H9 (cell line): ENCODE results near the gene PPP1CA. TPM values are rescaled to one million over a fixed set of nuclear protein-coding genes. Genes with fewer than 3 reads are reported as not detected.

Source experiments
- DNase-seq: peaks from one replicate; pipeline ENCODE4 v3.0.0-alpha.2; 2017
- H2AFZ ChIP-seq: one replicate; pipeline ENCODE4 v1.6.1; 2013; ENCODE audit warnings: mild to moderate bottlenecking, low read length, control low read depth, moderate library complexity
- H2AK5ac ChIP-seq: 2 replicates; pipeline ENCODE4 v1.6.1; 2013; ENCODE audit warnings: low read length, control low read depth, mixed read lengths; ENCODE audit not compliant: insufficient read length
- H2BK120ac ChIP-seq: one replicate; pipeline ENCODE4 v1.6.1; 2013; ENCODE audit warnings: low read depth, mild to moderate bottlenecking, low read length, control low read depth, inconsistent platforms; ENCODE audit not compliant: poor library complexity, severe bottlenecking
- H2BK12ac ChIP-seq: 2 replicates; pipeline ENCODE4 v1.6.1; 2013; ENCODE audit warnings: low read length, control low read depth, mixed read lengths, low read depth; ENCODE audit not compliant: insufficient read length
- H2BK15ac ChIP-seq: 2 replicates; pipeline ENCODE4 v1.6.1; 2013; ENCODE audit warnings: low read depth, low read length, control low read depth
- H2BK20ac ChIP-seq: one replicate; pipeline ENCODE4 v1.6.1; 2013; ENCODE audit warnings: low read depth, mild to moderate bottlenecking, low read length, control low read depth, inconsistent platforms; ENCODE audit not compliant: poor library complexity, severe bottlenecking
- H2BK5ac ChIP-seq: 2 replicates; pipeline ENCODE4 v1.6.1; 2013; ENCODE audit warnings: low read length, control low read depth, mixed read lengths; ENCODE audit not compliant: insufficient read length
- H3K14ac ChIP-seq: 2 replicates; pipeline ENCODE4 v1.6.1; 2013; ENCODE audit warnings: low read length, control low read depth; ENCODE audit not compliant: insufficient read depth
- H3K18ac ChIP-seq: 2 replicates; pipeline ENCODE4 v1.6.1; 2013; ENCODE audit warnings: low read depth, mild to moderate bottlenecking, mixed read lengths, low read length, control low read depth; ENCODE audit not compliant: insufficient read length
- H3K23ac ChIP-seq: 2 replicates; pipeline ENCODE4 v1.6.1; 2013; ENCODE audit warnings: low read length, control low read depth, mixed read lengths, low read depth; ENCODE audit not compliant: insufficient read length
- H3K23me2 ChIP-seq: 2 replicates; pipeline ENCODE4 v1.6.1; 2013; ENCODE audit warnings: low read depth, mild to moderate bottlenecking, mixed read lengths, low read length, control low read depth; ENCODE audit not compliant: insufficient read length, poor library complexity, severe bottlenecking
- H3K27ac ChIP-seq: 2 replicates; pipeline ENCODE4 v1.5.1; 2013; ENCODE audit warnings: low read length, control low read depth, mixed read lengths, low read depth; ENCODE audit not compliant: insufficient read length
- H3K27me3 ChIP-seq: 2 replicates; pipeline ENCODE4 v1.6.1; 2013; ENCODE audit warnings: low read length, control low read depth, inconsistent platforms; ENCODE audit not compliant: insufficient read depth
- H3K4ac ChIP-seq: 2 replicates; pipeline ENCODE4 v1.6.1; 2013; ENCODE audit warnings: low read depth, mild to moderate bottlenecking, control low read depth, inconsistent platforms, low read length, moderate library complexity
- H3K4me1 ChIP-seq: 2 replicates; pipeline ENCODE4 v1.6.1; 2013; ENCODE audit warnings: low read length, control low read depth, inconsistent platforms; ENCODE audit not compliant: insufficient read depth
- H3K4me2 ChIP-seq: 2 replicates; pipeline ENCODE4 v1.6.1; 2013; ENCODE audit warnings: low read length, control low read depth, mixed read lengths; ENCODE audit not compliant: insufficient read length, insufficient read depth
- H3K56ac ChIP-seq: 2 replicates; pipeline ENCODE4 v1.6.1; 2013; ENCODE audit warnings: low read depth, mild to moderate bottlenecking, mixed read lengths, low read length, control low read depth; ENCODE audit not compliant: insufficient read length
- H3K79me1 ChIP-seq: 2 replicates; pipeline ENCODE4 v1.6.1; 2013; ENCODE audit warnings: low read depth, mild to moderate bottlenecking, moderate library complexity, low read length, control low read depth, inconsistent platforms; ENCODE audit not compliant: insufficient read depth, poor library complexity, severe bottlenecking
- H3K79me2 ChIP-seq: 2 replicates; pipeline ENCODE4 v1.6.1; 2013; ENCODE audit warnings: low read length, control low read depth, inconsistent platforms; ENCODE audit not compliant: insufficient read depth
- H3K9ac ChIP-seq: 2 replicates; pipeline ENCODE4 v1.6.1; 2013; ENCODE audit warnings: low read length, control low read depth, mixed read lengths; ENCODE audit not compliant: insufficient read length; ENCODE audit errors: extremely low read depth
- H3K9me3 ChIP-seq: one replicate; pipeline ENCODE4 v1.6.1; 2013; ENCODE audit warnings: low read depth, low read length, inconsistent platforms; ENCODE audit not compliant: control insufficient read depth
- H3T11ph ChIP-seq: one replicate; pipeline ENCODE4 v1.6.1; 2013; ENCODE audit warnings: mild to moderate bottlenecking, low read length, control low read depth, inconsistent platforms
- H4K20me1 ChIP-seq: one replicate; pipeline ENCODE4 v1.6.1; 2013; ENCODE audit not compliant: control insufficient read depth, insufficient read length, insufficient read depth
- H4K5ac ChIP-seq: 2 replicates; pipeline ENCODE4 v1.6.1; 2013; ENCODE audit warnings: low read depth, mild to moderate bottlenecking, mixed read lengths, low read length, control low read depth; ENCODE audit not compliant: insufficient read length
- H4K8ac ChIP-seq: replicated peaks from 2 replicates; pipeline ENCODE4 v1.6.1; 2013; ENCODE audit warnings: low read length, control low read depth, mixed read lengths, low read depth; ENCODE audit not compliant: insufficient read length
- H4K91ac ChIP-seq: 2 replicates; pipeline ENCODE4 v1.6.1; 2013; ENCODE audit warnings: low read depth, mild to moderate bottlenecking, moderate library complexity, mixed read lengths, low read length, control low read depth; ENCODE audit not compliant: insufficient read length
- H3K27ac Mint-ChIP-seq, 3 experiments: 2 replicates in 2 of 3; 3 replicates in 1 of 3; pipeline ENCODE4 v1.8.0; 2020 to 2021; ENCODE audit warnings: mixed read lengths in 3 of 3, mild to moderate bottlenecking in 1 of 3, moderate library complexity in 1 of 3
- H3K27me3 Mint-ChIP-seq: 2 replicates; pipeline ENCODE4 v1.8.0; 2021; ENCODE audit warnings: low read depth, mild to moderate bottlenecking, moderate library complexity, mixed read lengths
- H3K36me3 Mint-ChIP-seq, 3 experiments: 2 replicates in 2 of 3; 3 replicates in 1 of 3; pipeline ENCODE4 v1.8.0; 2020 to 2021; ENCODE audit warnings: low read depth in 3 of 3, mixed read lengths in 3 of 3; ENCODE audit not compliant: insufficient read depth in 1 of 3
- H3K4me1 Mint-ChIP-seq, 2 experiments: 2 replicates each; pipeline ENCODE4 v1.8.0; 2020; ENCODE audit warnings: mixed read lengths in 2 of 2
- H3K4me3 Mint-ChIP-seq, 2 experiments: 2 replicates in 1 of 2; 3 replicates in 1 of 2; pipeline ENCODE4 v1.8.0; 2020 to 2021; ENCODE audit warnings: mild to moderate bottlenecking in 2 of 2, mixed read lengths in 2 of 2, moderate library complexity in 1 of 2
- H3K9me3 Mint-ChIP-seq, 2 experiments: 2 replicates in 1 of 2; 3 replicates in 1 of 2; pipeline ENCODE4 v1.8.0; 2020; ENCODE audit warnings: mild to moderate bottlenecking in 2 of 2, mixed read lengths in 2 of 2, moderate library complexity in 1 of 2
- WGBS: extraction: QIAGEN DNeasy Blood & Tissue Kit; methylation state at CpG from one replicate; pipeline ENCODE4 v1.1.7; 2013; ENCODE audit warnings: missing lambda C conversion rate, low lambda C conversion rate, mixed read lengths; ENCODE audit not compliant: insufficient read length; ENCODE audit errors: extremely low coverage; 5-methylcytosine and 5-hydroxymethylcytosine counted together
- total RNA-seq: library from RNA; stranded (reverse); gene quantifications from 2 replicates; pipeline ENCODE4 v1.2.1, GENCODE V29; 2021
- TF ChIP-seq, protein P1 (sequence below): fragments of 200-600 bp; sonication (generic); conservative IDR thresholded peaks from 3 replicates; pipeline ENCODE4 v1.8.0; 2021; ENCODE audit warnings: antibody characterized with exemption, mild to moderate bottlenecking

The PPP1CA gene
- total RNA-seq, 1 experiment from 2014 or later: 205 TPM

DNA sequence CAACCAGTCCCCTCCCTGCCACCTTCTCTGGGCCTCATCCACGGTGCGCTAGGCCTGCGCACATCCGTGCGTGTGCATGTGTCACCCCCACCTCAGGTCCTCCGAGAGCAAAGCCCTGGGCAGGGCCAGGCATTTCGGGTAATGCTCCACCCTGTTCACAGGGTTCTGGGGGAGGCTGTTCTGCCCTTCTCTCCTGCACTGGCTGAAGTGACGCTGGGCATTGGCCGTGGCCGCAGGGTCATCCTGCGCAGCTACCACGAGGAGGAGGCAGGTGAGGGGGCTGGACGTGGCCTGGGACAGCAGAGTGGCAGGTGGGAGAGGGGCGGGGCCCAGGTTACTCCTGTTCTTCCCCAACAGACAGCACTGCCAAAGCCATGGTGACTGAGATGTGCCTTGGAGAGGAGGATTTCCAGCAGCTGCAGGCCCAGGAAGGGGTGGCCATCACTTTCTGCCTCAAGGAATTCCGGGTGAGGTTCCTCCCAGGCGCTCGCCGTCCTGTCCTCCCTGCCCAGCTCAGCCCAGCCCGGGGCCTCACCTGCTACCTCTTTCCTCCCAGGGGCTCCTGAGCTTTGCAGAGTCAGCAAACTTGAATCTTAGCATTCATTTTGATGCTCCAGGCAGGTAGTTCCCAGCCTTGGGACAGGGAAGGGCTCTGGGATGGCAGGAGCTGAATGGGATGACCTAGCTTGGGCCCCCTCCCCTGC lies 6.0 kb downstream of the PPP1CA start:
- TF ChIP-seq, protein P1, sequence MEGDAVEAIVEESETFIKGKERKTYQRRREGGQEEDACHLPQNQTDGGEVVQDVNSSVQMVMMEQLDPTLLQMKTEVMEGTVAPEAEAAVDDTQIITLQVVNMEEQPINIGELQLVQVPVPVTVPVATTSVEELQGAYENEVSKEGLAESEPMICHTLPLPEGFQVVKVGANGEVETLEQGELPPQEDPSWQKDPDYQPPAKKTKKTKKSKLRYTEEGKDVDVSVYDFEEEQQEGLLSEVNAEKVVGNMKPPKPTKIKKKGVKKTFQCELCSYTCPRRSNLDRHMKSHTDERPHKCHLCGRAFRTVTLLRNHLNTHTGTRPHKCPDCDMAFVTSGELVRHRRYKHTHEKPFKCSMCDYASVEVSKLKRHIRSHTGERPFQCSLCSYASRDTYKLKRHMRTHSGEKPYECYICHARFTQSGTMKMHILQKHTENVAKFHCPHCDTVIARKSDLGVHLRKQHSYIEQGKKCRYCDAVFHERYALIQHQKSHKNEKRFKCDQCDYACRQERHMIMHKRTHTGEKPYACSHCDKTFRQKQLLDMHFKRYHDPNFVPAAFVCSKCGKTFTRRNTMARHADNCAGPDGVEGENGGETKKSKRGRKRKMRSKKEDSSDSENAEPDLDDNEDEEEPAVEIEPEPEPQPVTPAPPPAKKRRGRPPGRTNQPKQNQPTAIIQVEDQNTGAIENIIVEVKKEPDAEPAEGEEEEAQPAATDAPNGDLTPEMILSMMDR: no peak
- no peak overlapping the region for H3K23ac ChIP-seq
- no CpG with 5 or more reads among the region's 19 CpGs for WGBS
- no peak overlapping the region for H3T11ph ChIP-seq
- H4K8ac ChIP-seq: no peak overlapping the region
- no peak overlapping the region for H3K9ac ChIP-seq
- no peak overlapping the region for H3K4ac ChIP-seq
- H3K36me3 Mint-ChIP-seq: peaks cover 21 to 57% (median 51%) of the 10 kb centered on the region in 3 experiments
- peaks cover under 1% of the 10 kb centered on the region for H3K79me1 ChIP-seq
- no peak overlapping the region for H3K4me3 Mint-ChIP-seq
- no peaks in the 10 kb centered on the region for H3K9me3 ChIP-seq
- no peaks in the 10 kb centered on the region for H3K27me3 ChIP-seq
- H3K9me3 Mint-ChIP-seq: no peaks in the 10 kb centered on the region; a peak in 1 of 5 replicates
- H3K79me2 ChIP-seq: peaks cover 3% of the 10 kb centered on the region; the same call in 1 of the 2 replicates
- H2BK5ac ChIP-seq: no peak overlapping the region
- H4K5ac ChIP-seq: no peak overlapping the region
- no peak overlapping the region for H3K56ac ChIP-seq
- H3K18ac ChIP-seq: no peak overlapping the region
- H3K27ac ChIP-seq: no peak overlapping the region
- no peak overlapping the region for H4K91ac ChIP-seq
- no peaks in the 10 kb centered on the region for H4K20me1 ChIP-seq
- H2BK20ac ChIP-seq: no peak overlapping the region
- H2AK5ac ChIP-seq: no peak overlapping the region
- no peak overlapping the region for H2AFZ ChIP-seq
- H2BK15ac ChIP-seq: no peak overlapping the region
- H2BK120ac ChIP-seq: no peak overlapping the region
- peaks cover 13% of the 10 kb centered on the region for H3K23me2 ChIP-seq
- H3K27ac Mint-ChIP-seq: peak overlapping the region in 2 of 3 experiments; percentile 22 to 55; a peak in 2 of 7 replicates
- no peak overlapping the region for H2BK12ac ChIP-seq
- no peak overlapping the region; the same call in 1 of the 2 replicates for H3K14ac ChIP-seq
- DNase-seq: no peak
- no peak overlapping the region for H3K4me2 ChIP-seq
- H3K4me1 Mint-ChIP-seq: peaks cover 23 to 26% of the 10 kb centered on the region in 2 experiments
- peaks cover under 1% of the 10 kb centered on the region; the same call in 1 of the 2 replicates for H3K4me1 ChIP-seq
- no peaks in the 10 kb centered on the region for H3K27me3 Mint-ChIP-seq
